ENCODE results near the gene GSK3B.

GSK3B gene

GRCh38 chr3:119774444-119774843, 319.8 kb downstream of the GSK3B start:
- peak; percentile 31 to 74 (median 50) for DNase-seq
